ENCODE results near the gene MYH11.

The MYH11 gene

GRCh38 chr16:15798671-15799070 lies 58.2 kb downstream of the MYH11 start:
- no peak overlapping the region for H2AFZ ChIP-seq (ENCODE audit: low read length)
- H3K4me1 ChIP-seq (ENCODE audit: control insufficient read depth in 2 of 2, insufficient read depth in 1 of 2, low read depth in 1 of 2, low read length in 2 of 2), result peaks cover 0 to 2% of the 10 kb centered on the region in 2 donors
- no peaks in the 10 kb centered on the region for H3K36me3 ChIP-seq (replicated peaks in 1 of 2; ENCODE audit: control insufficient read depth in 2 of 2, insufficient read depth in 2 of 2, low read length in 2 of 2)
- H3K23ac ChIP-seq (ENCODE audit: low read depth, low read length, poor library complexity), result no peak overlapping the region
- DNase-seq (ENCODE audit: low spot score), result no peak
- no peak overlapping the region for H3K4me2 ChIP-seq (ENCODE audit: insufficient read depth, low read length, poor library complexity, severe bottlenecking)
- no peak overlapping the region for H2BK120ac ChIP-seq (ENCODE audit: low read depth, low read length)
- no peak overlapping the region for H3K27ac ChIP-seq (replicated peaks; ENCODE audit: low read length)
- H3K14ac ChIP-seq (ENCODE audit: low read length), result no peak overlapping the region
- H2AK5ac ChIP-seq (ENCODE audit: low read depth, low read length), result no peak overlapping the region
- H4K8ac ChIP-seq (ENCODE audit: low read depth, low read length), result no peak overlapping the region
- H2BK15ac ChIP-seq (ENCODE audit: low read length), result no peak overlapping the region
- H4K91ac ChIP-seq (ENCODE audit: low read depth, low read length, poor library complexity), result no peak overlapping the region
- no CpG with 5 or more reads among the region's 5 CpGs for WGBS, 2 donors (ENCODE audit: extremely low coverage in 2 of 2, insufficient read length in 2 of 2, insufficient replicate concordance in 1 of 2)
- H2BK5ac ChIP-seq (ENCODE audit: low read length), result no peak overlapping the region
- H3K79me1 ChIP-seq (ENCODE audit: low read depth, low read length), result no peaks in the 10 kb centered on the region
- H3K18ac ChIP-seq (ENCODE audit: low read length), result no peak overlapping the region
- no peak overlapping the region for H2BK12ac ChIP-seq (ENCODE audit: low read length)
- no peak overlapping the region for H3K4ac ChIP-seq (ENCODE audit: low read length)
- no peaks in the 10 kb centered on the region for H3K27me3 ChIP-seq (ENCODE audit: control insufficient read depth in 3 of 3, insufficient read depth in 3 of 3, low read depth in 1 of 3, low read length in 3 of 3)
- H3K9ac ChIP-seq (ENCODE audit: low read depth, low read length, poor library complexity), result no peak overlapping the region
- peaks cover 0 to 2% of the 10 kb centered on the region in 2 donors for H3K9me3 ChIP-seq (replicated peaks in 1 of 2; ENCODE audit: control insufficient read depth in 2 of 2, insufficient read depth in 1 of 2, low read depth in 1 of 2, low read length in 2 of 2)
- H3K4me3 ChIP-seq (ENCODE audit: low read length in 2 of 2), result no peak overlapping the region

- H3K9me3 ChIP-seq (replicated peaks in 1 of 2; ENCODE audit: control insufficient read depth in 2 of 2, insufficient read depth in 1 of 2, low read depth in 1 of 2, low read length in 2 of 2), result peaks cover 0 to 2% of the 10 kb centered on the region in 2 donors
- no peak overlapping the region for H4K91ac ChIP-seq (ENCODE audit: low read depth, low read length, poor library complexity)
- H3K4me2 ChIP-seq (ENCODE audit: insufficient read depth, low read length, poor library complexity, severe bottlenecking), result no peak overlapping the region
- no peak overlapping the region for H2BK5ac ChIP-seq (ENCODE audit: low read length)
- no peak overlapping the region for H2AFZ ChIP-seq (ENCODE audit: low read length)
- no peak overlapping the region for H4K8ac ChIP-seq (ENCODE audit: low read depth, low read length)
- no peak for DNase-seq (ENCODE audit: low spot score)
- no peak overlapping the region for H3K9ac ChIP-seq (ENCODE audit: low read depth, low read length, poor library complexity)
- H3K36me3 ChIP-seq (replicated peaks in 1 of 2; ENCODE audit: control insufficient read depth in 2 of 2, insufficient read depth in 2 of 2, low read length in 2 of 2), result no peaks in the 10 kb centered on the region
- H3K18ac ChIP-seq (ENCODE audit: low read length), result no peak overlapping the region
- no peak overlapping the region for H2AK5ac ChIP-seq (ENCODE audit: low read depth, low read length)
- no peak overlapping the region for H3K23ac ChIP-seq (ENCODE audit: low read depth, low read length, poor library complexity)
- H2BK15ac ChIP-seq (ENCODE audit: low read length), result no peak overlapping the region
- no peaks in the 10 kb centered on the region for H3K27me3 ChIP-seq (ENCODE audit: control insufficient read depth in 3 of 3, insufficient read depth in 3 of 3, low read depth in 1 of 3, low read length in 3 of 3)
- H3K14ac ChIP-seq (ENCODE audit: low read length), result no peak overlapping the region
- no peak overlapping the region for H2BK120ac ChIP-seq (ENCODE audit: low read depth, low read length)
- peaks cover 0 to 2% of the 10 kb centered on the region in 2 donors for H3K4me1 ChIP-seq (ENCODE audit: control insufficient read depth in 2 of 2, insufficient read depth in 1 of 2, low read depth in 1 of 2, low read length in 2 of 2)
- no peak overlapping the region for H2BK12ac ChIP-seq (ENCODE audit: low read length)
- H3K79me1 ChIP-seq (ENCODE audit: low read depth, low read length), result no peaks in the 10 kb centered on the region
- H3K27ac ChIP-seq (replicated peaks; ENCODE audit: low read length), result no peak overlapping the region
- no peak overlapping the region for H3K4ac ChIP-seq (ENCODE audit: low read length)
- no peak overlapping the region for H3K4me3 ChIP-seq (ENCODE audit: low read length in 2 of 2)
Observed at GRCh38 chr16:15796885-15797284, 59.9 kb downstream of the MYH11 start.

GRCh38 chr16:15795615-15796014 lies 61.2 kb downstream of the MYH11 start:
- Histone ChIP-seq H3K4ac (ENCODE audit: low read length) (no peak overlapping the region), H3K4me2 (ENCODE audit: insufficient read depth, low read length, poor library complexity, severe bottlenecking) (no peak overlapping the region), H2BK15ac (ENCODE audit: low read length) (no peak overlapping the region), H3K23ac (ENCODE audit: low read depth, low read length, poor library complexity) (no peak overlapping the region), H3K27ac (replicated peaks; ENCODE audit: low read length) (no peak overlapping the region), H3K79me1 (ENCODE audit: low read depth, low read length) (no peaks in the 10 kb centered on the region), H3K14ac (ENCODE audit: low read length) (no peak overlapping the region), H2AFZ (ENCODE audit: low read length) (no peak overlapping the region), H2BK120ac (ENCODE audit: low read depth, low read length) (no peak overlapping the region), H4K8ac (ENCODE audit: low read depth, low read length) (no peak overlapping the region), H3K4me1 (ENCODE audit: control insufficient read depth in 2 of 2, insufficient read depth in 1 of 2, low read depth in 1 of 2, low read length in 2 of 2) (peaks cover 0 to 2% of the 10 kb centered on the region in 2 donors), H2AK5ac (ENCODE audit: low read depth, low read length) (no peak overlapping the region), H3K27me3 (ENCODE audit: control insufficient read depth in 3 of 3, insufficient read depth in 3 of 3, low read depth in 1 of 3, low read length in 3 of 3) (no peaks in the 10 kb centered on the region), H2BK5ac (ENCODE audit: low read length) (no peak overlapping the region), H3K9ac (ENCODE audit: low read depth, low read length, poor library complexity) (no peak overlapping the region), H4K91ac (ENCODE audit: low read depth, low read length, poor library complexity) (no peak overlapping the region), H2BK12ac (ENCODE audit: low read length) (no peak overlapping the region), H3K9me3 (replicated peaks in 1 of 2; ENCODE audit: control insufficient read depth in 2 of 2, insufficient read depth in 1 of 2, low read depth in 1 of 2, low read length in 2 of 2) (peaks cover 0 to 2% of the 10 kb centered on the region in 2 donors), H3K4me3 (ENCODE audit: low read length in 2 of 2) (no peak overlapping the region), H3K36me3 (replicated peaks in 1 of 2; ENCODE audit: control insufficient read depth in 2 of 2, insufficient read depth in 2 of 2, low read length in 2 of 2) (no peaks in the 10 kb centered on the region), H3K18ac (ENCODE audit: low read length) (no peak overlapping the region)
- no peak for DNase-seq (ENCODE audit: low spot score)
- no CpG with 5 or more reads among the region's 1 CpG for WGBS, 2 donors (ENCODE audit: extremely low coverage in 2 of 2, insufficient read length in 2 of 2, insufficient replicate concordance in 1 of 2)

- Histone ChIP-seq H3K14ac (ENCODE audit: low read length) (no peak overlapping the region), H2AFZ (ENCODE audit: low read length) (no peak overlapping the region), H4K91ac (ENCODE audit: low read depth, low read length, poor library complexity) (no peak overlapping the region), H2BK15ac (ENCODE audit: low read length) (no peak overlapping the region), H3K36me3 (replicated peaks in 1 of 2; ENCODE audit: control insufficient read depth in 2 of 2, insufficient read depth in 2 of 2, low read length in 2 of 2) (no peaks in the 10 kb centered on the region), H3K9ac (ENCODE audit: low read depth, low read length, poor library complexity) (no peak overlapping the region), H4K8ac (ENCODE audit: low read depth, low read length) (no peak overlapping the region), H3K4me3 (ENCODE audit: low read length in 2 of 2) (no peak overlapping the region), H2BK12ac (ENCODE audit: low read length) (no peak overlapping the region), H2BK5ac (ENCODE audit: low read length) (no peak overlapping the region), H3K9me3 (replicated peaks in 1 of 2; ENCODE audit: control insufficient read depth in 2 of 2, insufficient read depth in 1 of 2, low read depth in 1 of 2, low read length in 2 of 2) (peaks cover 0 to 2% of the 10 kb centered on the region in 2 donors), H3K4me2 (ENCODE audit: insufficient read depth, low read length, poor library complexity, severe bottlenecking) (no peak overlapping the region), H3K4ac (ENCODE audit: low read length) (no peak overlapping the region), H3K23ac (ENCODE audit: low read depth, low read length, poor library complexity) (no peak overlapping the region), H3K27ac (replicated peaks; ENCODE audit: low read length) (no peak overlapping the region), H2BK120ac (ENCODE audit: low read depth, low read length) (no peak overlapping the region), H3K79me1 (ENCODE audit: low read depth, low read length) (no peaks in the 10 kb centered on the region), H3K27me3 (ENCODE audit: control insufficient read depth in 3 of 3, insufficient read depth in 3 of 3, low read depth in 1 of 3, low read length in 3 of 3) (no peaks in the 10 kb centered on the region), H3K4me1 (ENCODE audit: control insufficient read depth in 2 of 2, insufficient read depth in 1 of 2, low read depth in 1 of 2, low read length in 2 of 2) (peaks cover 0 to 2% of the 10 kb centered on the region in 2 donors), H3K18ac (ENCODE audit: low read length) (no peak overlapping the region), H2AK5ac (ENCODE audit: low read depth, low read length) (no peak overlapping the region)
- no peak for DNase-seq (ENCODE audit: low spot score)
- no CpG with 5 or more reads among the region's 5 CpGs for WGBS, 2 donors (ENCODE audit: extremely low coverage in 2 of 2, insufficient read length in 2 of 2, insufficient replicate concordance in 1 of 2)
Observed at GRCh38 chr16:15792563-15792971, 64.3 kb downstream of the MYH11 start.
